Ascending aorta (tissue), 2 donors: ENCODE results near the gene KIF20B. TPM values are rescaled to one million over a fixed set of nuclear protein-coding genes. Genes with fewer than 3 reads are reported as not detected.

ENCODE experiments used
- DNase-seq, 2 donors: peaks; one replicate each; pipeline ENCODE4 v3.0.0-alpha.2; 2019; ENCODE audit warnings: low spot score in 2 of 2
- H3K27ac ChIP-seq, 2 donors: fragments of 200-600 bp; sonication (generic); one replicate each; pipeline ENCODE4 v1.5.1; 2016 to 2017; ENCODE audit warnings: mild to moderate bottlenecking in 1 of 2
- H3K27me3 ChIP-seq: fragments of 200-600 bp; sonication (generic); one replicate; pipeline ENCODE4 v1.5.1; 2017
- H3K36me3 ChIP-seq, 2 donors: fragments of 200-600 bp; sonication (generic); one replicate each; pipeline ENCODE4 v1.5.1; 2016
- H3K4me1 ChIP-seq, 2 donors: fragments of 200-600 bp; sonication (generic); one replicate each; pipeline ENCODE4 v1.5.1; 2016 to 2017; ENCODE audit warnings: mild to moderate bottlenecking in 1 of 2
- H3K4me3 ChIP-seq, 2 donors: fragments of 200-600 bp; sonication (generic); one replicate each; pipeline ENCODE4 v1.5.1; 2016 to 2017; ENCODE audit warnings: mild to moderate bottlenecking in 1 of 2
- H3K9me3 ChIP-seq, 2 donors: fragments of 200-600 bp; sonication (generic); one replicate each; pipeline ENCODE4 v1.5.1; 2016
- intact Hi-C: fragments of 100-400 bp; cut with DNase I; formaldehyde crosslinking; loops from one replicate; pipeline ENCODE4 v1.15.1; 2023
- total RNA-seq: library from RNA; depleted of rRNA; stranded (reverse); fragments of >200 nt; gene quantifications from one replicate; pipeline ENCODE4 v1.1.0, GENCODE V29; 2016
- TF ChIP-seq, protein P1 (sequence below), 3 experiments: fragments of 200-600 bp in 2 of 3; fragments of 450-650 bp in 1 of 3; sonication (generic) in 2 of 3; IDR thresholded peaks; one replicate each; pipeline ENCODE4 v1.5.1; 2016 to 2019; ENCODE audit warnings: antibody characterized with exemption in 3 of 3, mild to moderate bottlenecking in 1 of 3, moderate library complexity in 1 of 3

KIF20B gene
- total RNA-seq, 1 donor from 2014 or later, result 2.4 TPM

GRCh38 chr10:89664203-89664602 lies 37.2 kb upstream of the KIF20B start:
- H3K27me3 ChIP-seq, result no peaks in the 10 kb centered on the region
- H3K36me3 ChIP-seq, result no peaks in the 10 kb centered on the region
- H3K27ac ChIP-seq, result no peak overlapping the region
- TF ChIP-seq, protein P1, sequence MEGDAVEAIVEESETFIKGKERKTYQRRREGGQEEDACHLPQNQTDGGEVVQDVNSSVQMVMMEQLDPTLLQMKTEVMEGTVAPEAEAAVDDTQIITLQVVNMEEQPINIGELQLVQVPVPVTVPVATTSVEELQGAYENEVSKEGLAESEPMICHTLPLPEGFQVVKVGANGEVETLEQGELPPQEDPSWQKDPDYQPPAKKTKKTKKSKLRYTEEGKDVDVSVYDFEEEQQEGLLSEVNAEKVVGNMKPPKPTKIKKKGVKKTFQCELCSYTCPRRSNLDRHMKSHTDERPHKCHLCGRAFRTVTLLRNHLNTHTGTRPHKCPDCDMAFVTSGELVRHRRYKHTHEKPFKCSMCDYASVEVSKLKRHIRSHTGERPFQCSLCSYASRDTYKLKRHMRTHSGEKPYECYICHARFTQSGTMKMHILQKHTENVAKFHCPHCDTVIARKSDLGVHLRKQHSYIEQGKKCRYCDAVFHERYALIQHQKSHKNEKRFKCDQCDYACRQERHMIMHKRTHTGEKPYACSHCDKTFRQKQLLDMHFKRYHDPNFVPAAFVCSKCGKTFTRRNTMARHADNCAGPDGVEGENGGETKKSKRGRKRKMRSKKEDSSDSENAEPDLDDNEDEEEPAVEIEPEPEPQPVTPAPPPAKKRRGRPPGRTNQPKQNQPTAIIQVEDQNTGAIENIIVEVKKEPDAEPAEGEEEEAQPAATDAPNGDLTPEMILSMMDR (IDR thresholded peaks at IDR 0.05), result no peak
- H3K4me1 ChIP-seq, result no peaks in the 10 kb centered on the region
- H3K9me3 ChIP-seq, result no peaks in the 10 kb centered on the region
- no peak overlapping the region for H3K4me3 ChIP-seq
- no peak for DNase-seq
- intact Hi-C loops, result no loop called here

DNA sequence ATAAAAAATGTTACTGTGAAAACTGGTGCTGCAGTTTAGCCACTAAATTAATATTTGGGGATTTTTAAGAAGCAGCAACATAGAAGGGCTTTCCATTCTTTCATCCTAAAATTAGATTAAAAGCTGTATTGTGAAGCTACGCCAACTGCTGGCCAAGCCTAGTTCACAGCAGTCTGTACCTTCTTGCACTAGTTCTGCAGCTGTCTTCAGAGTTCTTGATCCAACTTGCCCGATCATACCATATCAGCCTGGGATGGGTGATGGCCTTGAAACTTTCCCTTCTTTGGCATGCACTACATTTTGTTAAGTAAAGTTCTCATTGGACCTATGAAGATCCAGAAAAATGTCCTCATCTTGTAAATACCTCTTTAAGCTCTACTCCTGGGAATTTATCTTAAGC lies 36.1 kb upstream of the KIF20B start:
- no peak overlapping the region for H3K27ac ChIP-seq
- no peaks in the 10 kb centered on the region for H3K9me3 ChIP-seq
- DNase-seq, result no peak
- no peaks in the 10 kb centered on the region for H3K4me1 ChIP-seq
- TF ChIP-seq, protein P1 (IDR thresholded peaks at IDR 0.05), result no peak
- intact Hi-C loops, result no loop called here
- no peak overlapping the region for H3K4me3 ChIP-seq
- H3K36me3 ChIP-seq, result no peaks in the 10 kb centered on the region
- no peaks in the 10 kb centered on the region for H3K27me3 ChIP-seq

DNA sequence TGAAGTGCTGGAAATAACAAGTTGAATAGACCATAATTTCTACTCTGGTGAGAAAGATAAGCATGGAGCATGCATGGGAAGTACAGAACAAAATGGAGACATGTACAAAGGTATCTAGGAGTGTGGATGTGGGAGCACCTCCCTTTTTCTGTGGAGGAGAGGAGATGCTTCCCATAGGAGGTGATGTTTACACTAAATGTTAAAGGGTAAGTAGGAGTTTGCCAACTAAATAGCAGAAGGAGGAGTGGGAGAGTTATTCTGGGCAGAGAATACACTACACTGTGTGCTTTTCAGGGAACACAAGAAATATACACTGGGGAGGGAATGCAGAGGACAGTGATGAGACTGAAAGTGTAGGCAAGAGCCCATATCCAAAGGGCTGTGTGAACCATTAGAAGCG lies 35.3 kb upstream of the KIF20B start:
- no peak overlapping the region for H3K4me3 ChIP-seq
- no peaks in the 10 kb centered on the region for H3K4me1 ChIP-seq
- H3K27ac ChIP-seq, result no peak overlapping the region
- no peaks in the 10 kb centered on the region for H3K27me3 ChIP-seq
- DNase-seq, result no peak
- no peaks in the 10 kb centered on the region for H3K36me3 ChIP-seq
- TF ChIP-seq, protein P1 (IDR thresholded peaks at IDR 0.05), result no peak
- no peaks in the 10 kb centered on the region for H3K9me3 ChIP-seq
- intact Hi-C loops, result no loop called here

GRCh38 chr10:89668386-89669071 lies 32.9 kb upstream of the KIF20B start:
- no peak for DNase-seq
- no peaks in the 10 kb centered on the region for H3K36me3 ChIP-seq
- intact Hi-C loops, result no loop called here
- H3K27me3 ChIP-seq, result no peaks in the 10 kb centered on the region
- TF ChIP-seq, protein P1 (IDR thresholded peaks at IDR 0.05), result no peak
- H3K9me3 ChIP-seq, result no peaks in the 10 kb centered on the region
- H3K4me1 ChIP-seq, result no peaks in the 10 kb centered on the region
- no peak overlapping the region for H3K27ac ChIP-seq
- no peak overlapping the region for H3K4me3 ChIP-seq

GRCh38 chr10:89669985-89670384 lies 31.4 kb upstream of the KIF20B start:
- no peak overlapping the region for H3K4me3 ChIP-seq
- H3K27me3 ChIP-seq, result no peaks in the 10 kb centered on the region
- no peak overlapping the region for H3K27ac ChIP-seq
- H3K36me3 ChIP-seq, result no peaks in the 10 kb centered on the region
- no peaks in the 10 kb centered on the region for H3K4me1 ChIP-seq
- intact Hi-C loops, result no loop called here
- TF ChIP-seq, protein P1 (IDR thresholded peaks at IDR 0.05), result no peak
- DNase-seq, result no peak
- no peaks in the 10 kb centered on the region for H3K9me3 ChIP-seq

DNA sequence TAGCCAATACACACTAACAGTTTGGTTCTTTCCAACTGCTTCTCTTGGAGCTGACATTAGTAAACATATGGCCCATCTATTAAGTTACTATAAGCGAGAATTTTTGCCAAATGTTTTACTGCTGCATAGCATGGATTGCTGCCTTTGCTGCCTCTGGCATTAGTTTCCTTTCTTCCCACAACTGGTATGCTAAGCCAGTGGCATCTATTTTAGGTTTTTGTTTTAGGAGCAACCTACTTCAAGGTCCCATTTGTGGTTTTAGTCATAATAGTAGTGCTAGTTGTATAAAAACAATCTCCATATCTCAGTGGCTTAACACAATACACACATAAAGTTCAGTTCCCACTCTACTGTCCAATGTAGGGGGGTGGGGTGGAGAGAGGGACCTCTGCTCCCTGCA lies 30.5 kb upstream of the KIF20B start:
- no peaks in the 10 kb centered on the region for H3K4me1 ChIP-seq
- no peak overlapping the region for H3K4me3 ChIP-seq
- H3K36me3 ChIP-seq, result no peaks in the 10 kb centered on the region
- no peak overlapping the region for H3K27ac ChIP-seq
- H3K9me3 ChIP-seq, result no peaks in the 10 kb centered on the region
- TF ChIP-seq, protein P1 (IDR thresholded peaks at IDR 0.05), result no peak
- intact Hi-C loops, result no loop called here
- no peaks in the 10 kb centered on the region for H3K27me3 ChIP-seq
- DNase-seq, result no peak
